SKM-1 (cell line): ENCODE results near the gene ESRRG.
"Not testable (repeated sequence)": the region's sequence is repeated elsewhere in the genome, so short reads cannot be mapped to it uniquely, and the experiment has no call there.

Source experiments
- DNase-seq: peaks from one replicate; lab custom pipeline; 2025; ENCODE audit not compliant: unreplicated experiment; lab: John Stamatoyannopoulos, UW

ESRRG gene

GRCh38 chr1:216576234-216576937 is 146.8 kb downstream of the ESRRG start:
- DNase-seq = no peak

- DNase-seq = no peak
Observed at GRCh38 chr1:216566641-216567205, 156.5 kb downstream of the ESRRG start.

- DNase-seq = no peak
Observed at GRCh38 chr1:216563087-216563486, 160.1 kb downstream of the ESRRG start.

- no peak for DNase-seq
Observed at GRCh38 chr1:216562383-216562782, 160.8 kb downstream of the ESRRG start.

GRCh38 chr1:216560527-216560926 is 162.7 kb downstream of the ESRRG start:
- DNase-seq = no peak

GRCh38 chr1:216559359-216559758 is 163.9 kb downstream of the ESRRG start:
- no peak for DNase-seq

GRCh38 chr1:216555653-216556052 is 167.6 kb downstream of the ESRRG start:
- DNase-seq = no peak

GRCh38 chr1:216554934-216555333 is 168.3 kb downstream of the ESRRG start:
- no peak for DNase-seq

- DNase-seq = no peak
Observed at GRCh38 chr1:216553766-216554165, 169.5 kb downstream of the ESRRG start.

GRCh38 chr1:216553040-216553439 is 170.2 kb downstream of the ESRRG start:
- DNase-seq = no peak

GRCh38 chr1:216549796-216550195 is 173.4 kb downstream of the ESRRG start:
- DNase-seq = no peak

- DNase-seq = no peak
Observed at GRCh38 chr1:216542741-216543140, 180.5 kb downstream of the ESRRG start.

GRCh38 chr1:216542263-216542662 is 181.0 kb downstream of the ESRRG start:
- no peak for DNase-seq

GRCh38 chr1:216535751-216536150 is 187.5 kb downstream of the ESRRG start:
- DNase-seq = no peak

- DNase-seq = no peak
Observed at GRCh38 chr1:216535059-216535458, 188.2 kb downstream of the ESRRG start.

- DNase-seq = no peak
Observed at GRCh38 chr1:216533776-216534175, 189.5 kb downstream of the ESRRG start.

GRCh38 chr1:216532251-216532798 is 190.9 kb downstream of the ESRRG start:
- DNase-seq = no peak

GRCh38 chr1:216531263-216532239 is 191.7 kb downstream of the ESRRG start:
- DNase-seq = no peak

- DNase-seq = not testable (repeated sequence)
Observed at GRCh38 chr1:216529851-216530250, 193.4 kb downstream of the ESRRG start.

- DNase-seq = no peak
Observed at GRCh38 chr1:216528816-216529215, 194.4 kb downstream of the ESRRG start.

GRCh38 chr1:216523449-216524190 is 199.6 kb downstream of the ESRRG start:
- DNase-seq = no peak
